Gastrocnemius medialis (tissue), 4 donors: ENCODE measurements around the gene WDFY2.

Experiments used
- CTCF ChIP-seq, 5 experiments: fragments of 450-650 bp in 3 of 5; fragments of 200-600 bp in 2 of 5; sonication (generic) in 2 of 5; IDR thresholded peaks in 4 of 5; conservative IDR thresholded peaks in 1 of 5; 1 replicate in 4 of 5; 2 replicates in 1 of 5; pipeline ENCODE4 v1.5.1; 2016 to 2019; ENCODE audit warnings: antibody characterized with exemption in 5 of 5, mild to moderate bottlenecking in 3 of 5, moderate library complexity in 3 of 5
- POLR2A ChIP-seq, 2 donors: fragments of 450-650 bp; IDR thresholded peaks; one replicate each; pipeline ENCODE4 v1.6.1; 2017; ENCODE audit warnings: antibody characterized with exemption in 2 of 2, mild to moderate bottlenecking in 2 of 2, moderate library complexity in 2 of 2

GRCh38 chr13:51760592-51760991 is 176.3 kb downstream of the WDFY2 start:
- TF ChIP-seq CTCF (IDR thresholded peaks at IDR 0.05 in 4 of 5, conservative IDR thresholded peaks at IDR 0.05 in 1 of 5) (no peak), POLR2A (IDR thresholded peaks at IDR 0.05) (no peak)
